ENCODE results near the gene EIF3K. TPM values are rescaled to one million over a fixed set of nuclear protein-coding genes. Genes with fewer than 3 reads are reported as not detected.

The EIF3K gene
- 100 to 1,000 TPM; 405 to 531 (median 443) TPM for total RNA-seq

DNA sequence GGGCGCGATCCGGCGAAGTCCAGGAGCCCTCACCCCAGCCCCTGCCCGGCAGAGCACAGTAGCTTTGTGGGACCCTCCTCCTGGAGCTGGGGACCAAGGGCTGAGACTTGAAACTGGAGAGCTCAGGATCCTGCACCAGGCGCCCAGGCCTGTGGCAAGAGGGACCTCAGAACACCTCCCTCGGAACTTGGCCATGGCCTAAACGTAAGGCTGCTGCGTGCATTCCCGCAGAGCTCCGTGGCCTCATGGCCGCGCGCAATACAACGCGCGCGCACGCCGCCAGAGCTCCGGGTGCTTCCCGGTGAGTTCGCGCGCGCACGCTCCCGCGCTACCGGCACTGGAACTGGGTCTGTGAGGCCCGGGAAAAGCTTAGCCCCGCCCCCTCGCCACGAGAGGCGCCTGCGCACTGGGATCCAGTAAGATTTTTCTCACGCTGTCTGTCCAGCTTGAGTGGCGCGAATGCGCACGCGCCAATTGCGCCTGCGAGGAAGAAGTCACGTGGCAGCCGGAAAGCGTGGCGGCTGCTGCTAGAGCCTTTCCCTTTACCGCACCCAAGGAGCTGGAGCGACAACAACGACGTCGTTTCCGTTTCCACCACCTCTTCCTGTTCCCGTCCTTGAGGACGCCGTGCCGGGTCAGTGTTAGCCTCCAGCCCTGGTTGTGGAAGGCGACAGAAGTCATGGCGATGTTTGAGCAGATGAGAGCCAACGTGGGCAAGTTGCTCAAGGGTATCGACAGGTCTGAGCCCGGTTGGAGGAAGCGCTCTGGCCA is at the start of gene EIF3K:
Gene EIF3K (plus strand): TSS at position 599 of the 771 bp plus-strand sequence. CDS start 81 bp downstream, at position 680.
- TF ChIP-seq, protein P1, sequence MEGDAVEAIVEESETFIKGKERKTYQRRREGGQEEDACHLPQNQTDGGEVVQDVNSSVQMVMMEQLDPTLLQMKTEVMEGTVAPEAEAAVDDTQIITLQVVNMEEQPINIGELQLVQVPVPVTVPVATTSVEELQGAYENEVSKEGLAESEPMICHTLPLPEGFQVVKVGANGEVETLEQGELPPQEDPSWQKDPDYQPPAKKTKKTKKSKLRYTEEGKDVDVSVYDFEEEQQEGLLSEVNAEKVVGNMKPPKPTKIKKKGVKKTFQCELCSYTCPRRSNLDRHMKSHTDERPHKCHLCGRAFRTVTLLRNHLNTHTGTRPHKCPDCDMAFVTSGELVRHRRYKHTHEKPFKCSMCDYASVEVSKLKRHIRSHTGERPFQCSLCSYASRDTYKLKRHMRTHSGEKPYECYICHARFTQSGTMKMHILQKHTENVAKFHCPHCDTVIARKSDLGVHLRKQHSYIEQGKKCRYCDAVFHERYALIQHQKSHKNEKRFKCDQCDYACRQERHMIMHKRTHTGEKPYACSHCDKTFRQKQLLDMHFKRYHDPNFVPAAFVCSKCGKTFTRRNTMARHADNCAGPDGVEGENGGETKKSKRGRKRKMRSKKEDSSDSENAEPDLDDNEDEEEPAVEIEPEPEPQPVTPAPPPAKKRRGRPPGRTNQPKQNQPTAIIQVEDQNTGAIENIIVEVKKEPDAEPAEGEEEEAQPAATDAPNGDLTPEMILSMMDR (IDR thresholded peaks at IDR 0.05; ENCODE audit: low read depth), result no peak

- TF ChIP-seq, protein P1 (IDR thresholded peaks at IDR 0.05; ENCODE audit: low read depth), result no peak
These were observed 49.5 kb upstream of the EIF3K start for GRCh38 chr19:38569368-38569983.

DNA sequence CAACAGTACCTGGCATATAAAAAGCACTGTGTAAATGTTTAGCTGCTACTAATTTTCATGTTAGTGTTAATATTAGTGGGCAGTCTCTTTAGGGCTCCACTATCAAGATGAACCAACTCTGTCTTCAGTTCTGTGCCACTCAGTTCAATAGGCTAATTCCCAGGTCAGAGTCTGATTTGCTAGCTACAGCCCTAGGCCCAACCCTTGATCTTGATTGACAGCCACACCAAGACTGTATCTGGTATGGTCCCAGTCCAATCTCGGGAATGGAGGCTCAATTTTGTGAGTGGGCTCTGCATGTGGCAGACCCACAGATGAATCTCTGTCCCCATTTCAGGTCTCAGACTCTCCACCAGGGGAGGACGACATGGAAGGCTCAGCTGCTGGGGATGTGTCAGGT is 47.3 kb upstream of the EIF3K start:
- TF ChIP-seq, protein P1 (IDR thresholded peaks at IDR 0.05; ENCODE audit: low read depth), result no peak

GRCh38 chr19:38577826-38578225 is 41.2 kb upstream of the EIF3K start:
- TF ChIP-seq, protein P1 (IDR thresholded peaks at IDR 0.05; ENCODE audit: low read depth), result no peak

GRCh38 chr19:38580080-38580479 is 38.9 kb upstream of the EIF3K start:
- TF ChIP-seq, protein P1 (IDR thresholded peaks at IDR 0.05; ENCODE audit: low read depth), result no peak

DNA sequence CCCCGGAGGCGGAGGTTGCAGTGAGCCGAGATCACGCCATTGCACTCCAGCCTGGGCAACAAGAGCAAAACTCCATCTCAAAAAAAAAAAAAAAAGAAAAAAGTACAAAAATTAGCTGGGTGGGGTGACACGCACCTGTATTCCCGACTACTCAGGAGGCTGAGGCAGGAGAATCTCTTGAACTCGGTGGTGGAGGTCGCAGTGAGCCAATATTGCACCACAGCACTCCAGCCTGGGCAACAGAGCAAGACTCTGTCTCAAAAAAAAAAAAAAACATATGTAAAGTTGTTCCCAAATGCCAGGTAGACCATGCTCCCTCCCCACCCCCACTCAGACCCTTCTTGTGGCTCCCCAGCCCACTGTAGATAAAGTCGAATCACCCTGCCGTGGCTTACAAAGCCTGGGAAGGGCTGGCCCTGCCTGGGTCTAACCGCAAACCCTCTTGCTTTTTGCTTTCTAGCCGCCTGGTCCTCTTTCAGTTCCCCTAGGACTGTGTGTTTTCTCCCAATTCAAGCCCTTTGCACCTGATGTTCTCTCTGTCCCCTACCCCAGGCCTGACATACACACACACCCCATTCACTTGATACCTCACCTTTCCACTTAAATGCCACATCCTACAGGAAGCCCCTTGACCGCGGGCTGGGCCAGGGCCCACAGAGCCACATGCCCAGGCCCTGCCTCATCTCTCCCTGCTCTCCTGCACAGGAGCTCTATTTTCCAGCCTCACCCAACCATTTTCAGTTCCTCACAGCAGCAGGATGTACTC is 35.6 kb upstream of the EIF3K start:
- TF ChIP-seq, protein P1 (IDR thresholded peaks at IDR 0.05; ENCODE audit: low read depth), result no peak

DNA sequence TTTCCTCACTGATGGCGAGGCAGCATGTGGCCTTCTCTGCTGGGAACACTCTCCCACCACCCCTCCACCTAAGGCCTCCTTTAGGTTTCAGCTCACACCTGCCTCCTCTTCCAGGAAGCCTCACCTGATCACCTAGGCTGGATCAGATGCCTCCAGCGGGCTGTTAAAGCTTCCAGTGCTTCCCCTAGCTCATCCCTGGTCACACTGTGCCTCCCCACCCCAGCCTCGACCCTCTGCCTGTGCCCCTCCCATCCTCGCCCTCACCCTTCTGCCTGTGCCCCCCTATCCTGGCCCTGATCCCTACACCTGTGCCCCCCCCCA is 35.0 kb upstream of the EIF3K start:
- TF ChIP-seq, protein P1 (IDR thresholded peaks at IDR 0.05; ENCODE audit: low read depth), result no peak

Data from subcutaneous adipose tissue (tissue), 4 donors.